ENCODE results near the gene TMED6.

- TF ChIP-seq EZH2phosphoT487 (IDR thresholded peaks at IDR 0.05; ENCODE audit: borderline replicate concordance, low read length) (no peak), CTCF (IDR thresholded peaks at IDR 0.05; ENCODE audit: low read depth, low read length, poor library complexity, severe bottlenecking) (no peak)
These were observed 17.3 kb upstream of the TMED6 start for GRCh38 chr16:69368866-69369265.

Data from DOHH2 (cell line).